Stimulated activated CD4-positive, alpha-beta T cell treated with anti-CD3 and anti-CD28 coated beads, Interleukin-4, amount 100 ng/mL, for 4 hours (primary cell): ENCODE results near the gene SLC44A5.

Experiments
- DNase-seq, 2 experiments: peaks; one replicate each; pipeline ENCODE4 v3.0.0-alpha.2; 2020

Gene SLC44A5

GRCh38 chr1:75588779-75589475 lies 22.0 kb downstream of the SLC44A5 start:
- DNase-seq: no peak

- DNase-seq: no peak
Measured at GRCh38 chr1:75587692-75588091, 23.2 kb downstream of the SLC44A5 start.

- DNase-seq: no peak
Measured at GRCh38 chr1:75583282-75583681, 27.6 kb downstream of the SLC44A5 start.

- no peak for DNase-seq
Measured at GRCh38 chr1:75582725-75583261, 28.1 kb downstream of the SLC44A5 start.

- no peak for DNase-seq
Measured at GRCh38 chr1:75579046-75579445, 31.9 kb downstream of the SLC44A5 start.

- no peak for DNase-seq
Measured at GRCh38 chr1:75575837-75576236, 35.1 kb downstream of the SLC44A5 start.

GRCh38 chr1:75567191-75567590 lies 43.7 kb downstream of the SLC44A5 start:
- no peak for DNase-seq

- DNase-seq: no peak
Measured at GRCh38 chr1:75559800-75560199, 51.1 kb downstream of the SLC44A5 start.

- no peak for DNase-seq
Measured at GRCh38 chr1:75559136-75559535, 51.8 kb downstream of the SLC44A5 start.

GRCh38 chr1:75554870-75555269 lies 56.0 kb downstream of the SLC44A5 start:
- DNase-seq: no peak

GRCh38 chr1:75554181-75554580 lies 56.7 kb downstream of the SLC44A5 start:
- DNase-seq: no peak

GRCh38 chr1:75550559-75550958 lies 60.4 kb downstream of the SLC44A5 start:
- no peak for DNase-seq

GRCh38 chr1:75548721-75549480 lies 62.0 kb downstream of the SLC44A5 start:
- no peak for DNase-seq

- DNase-seq: no peak
Measured at GRCh38 chr1:75543705-75544104, 67.2 kb downstream of the SLC44A5 start.

- no peak for DNase-seq
Measured at GRCh38 chr1:75542818-75543570, 67.9 kb downstream of the SLC44A5 start.

GRCh38 chr1:75539230-75540116 lies 71.4 kb downstream of the SLC44A5 start:
- DNase-seq: no peak

- no peak for DNase-seq
Measured at GRCh38 chr1:75533085-75533484, 77.8 kb downstream of the SLC44A5 start.

- DNase-seq: no peak
Measured at GRCh38 chr1:75531570-75531969, 79.3 kb downstream of the SLC44A5 start.

GRCh38 chr1:75529488-75529887 lies 81.4 kb downstream of the SLC44A5 start:
- no peak for DNase-seq

- no peak for DNase-seq
Measured at GRCh38 chr1:75528001-75528400, 82.9 kb downstream of the SLC44A5 start.

- DNase-seq: no peak
Measured at GRCh38 chr1:75522389-75522788, 88.5 kb downstream of the SLC44A5 start.

- no peak for DNase-seq
Measured at GRCh38 chr1:75521658-75522057, 89.3 kb downstream of the SLC44A5 start.
